Fibroblast of lung (primary cell): ENCODE data around the gene CD244. TPM values are rescaled to one million over a fixed set of nuclear protein-coding genes. Genes with fewer than 3 reads are reported as not detected.

ENCODE experiments used
- DNase-seq, 2 donors: peaks; one replicate each; pipeline versions ENCODE4 v3.0.0 to v3.0.0-alpha.2; 2010; ENCODE audit warnings: low read depth in 2 of 2
- H2AFZ ChIP-seq: 2 replicates; pipeline ENCODE4 v1.5.1; 2012; ENCODE audit warnings: low read length, control low read depth, inconsistent platforms
- H3K27ac ChIP-seq: 2 replicates; pipeline ENCODE4 v1.5.1; 2011; ENCODE audit warnings: low read length, control low read depth; ENCODE audit not compliant: insufficient read depth
- H3K27me3 ChIP-seq: 2 replicates; pipeline ENCODE4 v1.5.1; 2011; ENCODE audit warnings: mild to moderate bottlenecking, low read length; ENCODE audit not compliant: control insufficient read depth, insufficient read depth
- H3K36me3 ChIP-seq: 2 replicates; pipeline ENCODE4 v1.5.1; 2011; ENCODE audit warnings: low read length; ENCODE audit not compliant: control insufficient read depth, insufficient read depth
- H3K4me1 ChIP-seq: 2 replicates; pipeline ENCODE4 v1.5.1; 2011; ENCODE audit warnings: low read length; ENCODE audit not compliant: control insufficient read depth, insufficient read depth; ENCODE audit errors: extremely low read depth
- H3K4me2 ChIP-seq: 2 replicates; pipeline ENCODE4 v1.5.1; 2011; ENCODE audit warnings: low read length, control low read depth; ENCODE audit not compliant: insufficient read depth; ENCODE audit errors: extremely low read depth
- H3K4me3 ChIP-seq, 4 experiments: fragments of 200-600 bp in 1 of 4; sonication (generic) in 1 of 4; replicated peaks in 1 of 4; 2 replicates each; pipeline ENCODE4 v1.5.1; 2011 to 2016; ENCODE audit warnings: low read length in 4 of 4, low read depth in 3 of 4, mild to moderate bottlenecking in 3 of 4, control low read depth in 2 of 4, inconsistent platforms in 1 of 4, mixed read lengths in 1 of 4; ENCODE audit not compliant: insufficient read depth in 1 of 4; ENCODE audit errors: control extremely low read depth in 1 of 4
- H3K79me2 ChIP-seq: 2 replicates; pipeline ENCODE4 v1.5.1; 2012; ENCODE audit warnings: mild to moderate bottlenecking, low read length, inconsistent platforms; ENCODE audit not compliant: control insufficient read depth, insufficient read depth
- H3K9ac ChIP-seq: 2 replicates; pipeline ENCODE4 v1.5.1; 2011; ENCODE audit warnings: mild to moderate bottlenecking, low read length, control low read depth; ENCODE audit not compliant: insufficient read depth
- H3K9me3 ChIP-seq: 2 replicates; pipeline ENCODE4 v1.5.1; 2012; ENCODE audit warnings: low read depth, low read length; ENCODE audit not compliant: control insufficient read depth, insufficient read depth
- H4K20me1 ChIP-seq: 2 replicates; pipeline ENCODE4 v1.5.1; 2011; ENCODE audit warnings: low read length; ENCODE audit not compliant: control insufficient read depth, insufficient read depth; ENCODE audit errors: extremely low read depth
- EZH2 ChIP-seq: IDR thresholded peaks from 2 replicates; pipeline ENCODE4 v1.5.1; 2012; ENCODE audit warnings: low read length, control low read depth, mild to moderate bottlenecking; ENCODE audit errors: missing control alignments
- polyA plus RNA-seq, 2 donors: library from polyadenylated mRNA; depleted of rRNA in 1 of 2; stranded (reverse) in 1 of 2; unstranded in 1 of 2; fragments of >200 nt; gene quantifications; 2 replicates each; pipeline ENCODE4 v1.2.1, GENCODE V29; 2011 to 2012; ENCODE audit warnings: missing spikeins in 1 of 2
- total RNA-seq: library from RNA; depleted of rRNA; stranded (reverse); fragments of >200 nt; gene quantifications from 2 replicates; pipeline ENCODE4 v1.2.1, GENCODE V29; 2014
- TF ChIP-seq, protein P1 (sequence below), 2 donors: IDR thresholded peaks in 1 of 2; conservative IDR thresholded peaks in 1 of 2; 1 replicate in 1 of 2; 2 replicates in 1 of 2; pipeline ENCODE4 v1.5.1; 2011 to 2012; ENCODE audit warnings: low read length in 2 of 2, control low read depth in 1 of 2, inconsistent platforms in 1 of 2, low read depth in 1 of 2, mild to moderate bottlenecking in 1 of 2

The CD244 gene
- total and polyA plus RNA-seq, 2 donors (not counting 1 experiment from before 2014, with no cell fraction given), result not detected

GRCh38 chr1:160853014-160853413 lies 9.7 kb downstream of the CD244 start:
- Histone ChIP-seq H3K36me3 (no peaks in the 10 kb centered on the region), H3K9me3 (no peaks in the 10 kb centered on the region), H4K20me1 (no peaks in the 10 kb centered on the region), H3K27ac (no peak overlapping the region), H2AFZ (no peak overlapping the region), H3K79me2 (no peaks in the 10 kb centered on the region), H3K4me3 (no peak overlapping the region), H3K4me2 (no peak overlapping the region), H3K4me1 (no peaks in the 10 kb centered on the region), H3K9ac (no peak overlapping the region), H3K27me3 (no peaks in the 10 kb centered on the region)
- TF ChIP-seq EZH2, result no peak
- no peak for DNase-seq

DNA sequence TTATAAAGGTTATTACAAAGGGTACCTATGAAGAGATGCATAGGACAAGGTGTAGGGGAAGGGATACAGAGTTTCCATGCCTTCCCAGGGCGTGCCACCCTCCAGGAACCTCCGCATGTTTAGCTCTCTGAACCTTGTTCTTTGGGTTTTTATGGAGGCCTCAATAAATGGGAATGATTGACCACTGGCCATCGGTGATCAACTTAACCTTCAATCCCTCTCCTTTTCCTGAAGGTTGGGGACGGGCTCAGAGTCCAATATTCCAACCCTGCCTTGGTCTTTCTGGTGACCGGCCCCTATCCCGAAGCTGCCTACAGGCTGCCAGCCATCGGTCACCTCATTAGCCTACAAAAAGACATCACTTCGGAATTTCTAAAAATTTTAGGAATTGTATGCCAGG lies 11.7 kb downstream of the CD244 start:
- Histone ChIP-seq H4K20me1 (no peaks in the 10 kb centered on the region), H2AFZ (no peak overlapping the region), H3K4me3 (no peak overlapping the region), H3K4me1 (no peaks in the 10 kb centered on the region), H3K9ac (no peak overlapping the region), H3K36me3 (no peaks in the 10 kb centered on the region), H3K79me2 (no peaks in the 10 kb centered on the region), H3K27me3 (no peaks in the 10 kb centered on the region), H3K4me2 (no peak overlapping the region), H3K27ac (no peak overlapping the region), H3K9me3 (no peaks in the 10 kb centered on the region)
- no peak for DNase-seq
- TF ChIP-seq, protein P1, sequence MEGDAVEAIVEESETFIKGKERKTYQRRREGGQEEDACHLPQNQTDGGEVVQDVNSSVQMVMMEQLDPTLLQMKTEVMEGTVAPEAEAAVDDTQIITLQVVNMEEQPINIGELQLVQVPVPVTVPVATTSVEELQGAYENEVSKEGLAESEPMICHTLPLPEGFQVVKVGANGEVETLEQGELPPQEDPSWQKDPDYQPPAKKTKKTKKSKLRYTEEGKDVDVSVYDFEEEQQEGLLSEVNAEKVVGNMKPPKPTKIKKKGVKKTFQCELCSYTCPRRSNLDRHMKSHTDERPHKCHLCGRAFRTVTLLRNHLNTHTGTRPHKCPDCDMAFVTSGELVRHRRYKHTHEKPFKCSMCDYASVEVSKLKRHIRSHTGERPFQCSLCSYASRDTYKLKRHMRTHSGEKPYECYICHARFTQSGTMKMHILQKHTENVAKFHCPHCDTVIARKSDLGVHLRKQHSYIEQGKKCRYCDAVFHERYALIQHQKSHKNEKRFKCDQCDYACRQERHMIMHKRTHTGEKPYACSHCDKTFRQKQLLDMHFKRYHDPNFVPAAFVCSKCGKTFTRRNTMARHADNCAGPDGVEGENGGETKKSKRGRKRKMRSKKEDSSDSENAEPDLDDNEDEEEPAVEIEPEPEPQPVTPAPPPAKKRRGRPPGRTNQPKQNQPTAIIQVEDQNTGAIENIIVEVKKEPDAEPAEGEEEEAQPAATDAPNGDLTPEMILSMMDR (conservative IDR thresholded peaks at IDR 0.05 in 1 of 2, IDR thresholded peaks at IDR 0.05 in 1 of 2; ENCODE audit: low read depth in 1 of 2, low read length in 2 of 2), result no peak
- TF ChIP-seq EZH2, result no peak

- Histone ChIP-seq H3K9me3 (no peaks in the 10 kb centered on the region), H3K4me3 (no peak overlapping the region), H2AFZ (no peak overlapping the region), H3K4me1 (no peaks in the 10 kb centered on the region), H3K27ac (no peak overlapping the region), H4K20me1 (no peaks in the 10 kb centered on the region), H3K4me2 (no peak overlapping the region), H3K27me3 (no peaks in the 10 kb centered on the region), H3K36me3 (no peaks in the 10 kb centered on the region), H3K79me2 (no peaks in the 10 kb centered on the region), H3K9ac (no peak overlapping the region)
- no peak for DNase-seq
- TF ChIP-seq, protein P1 (conservative IDR thresholded peaks at IDR 0.05 in 1 of 2, IDR thresholded peaks at IDR 0.05 in 1 of 2; ENCODE audit: low read depth in 1 of 2, low read length in 2 of 2), result no peak
- no peak for TF ChIP-seq EZH2
Observed at GRCh38 chr1:160850541-160850940, 12.1 kb downstream of the CD244 start.
